Astrocyte (in vitro differentiated cells and primary cell): ENCODE results near the gene FLRT1. TPM values are rescaled to one million over a fixed set of nuclear protein-coding genes. Genes with fewer than 3 reads are reported as not detected.
A peak's percentile ranks its signal among the peaks of the same experiment; 100 is the strongest.

Experiments
- DNase-seq: peaks from one replicate; pipeline ENCODE4 v3.0.0-alpha.2; 2010; ENCODE audit warnings: low read depth
- FAIRE-seq: peaks from 2 replicates; lab custom pipeline; 2011; peaks lifted over from hg19 to GRCh38; lab: Jason Lieb, UNC
- H2AFZ ChIP-seq: 2 replicates; pipeline ENCODE4 v1.6.0; 2012; ENCODE audit warnings: low read depth, low read length, inconsistent platforms
- H3K27ac ChIP-seq: 2 replicates; pipeline ENCODE4 v1.5.1; 2011; ENCODE audit warnings: low read depth, low read length, inconsistent platforms
- H3K27me3 ChIP-seq: 2 replicates; pipeline ENCODE4 v1.6.0; 2011; ENCODE audit warnings: low read length, inconsistent platforms; ENCODE audit not compliant: insufficient read depth
- H3K36me3 ChIP-seq: 2 replicates; pipeline ENCODE4 v1.5.1; 2011; ENCODE audit warnings: low read length, inconsistent platforms; ENCODE audit not compliant: insufficient read depth
- H3K4me1 ChIP-seq: 2 replicates; pipeline ENCODE4 v1.5.1; 2011; ENCODE audit warnings: low read length, inconsistent platforms; ENCODE audit not compliant: insufficient read depth
- H3K4me2 ChIP-seq: 2 replicates; pipeline ENCODE4 v1.6.0; 2012; ENCODE audit warnings: low read length, inconsistent platforms
- H3K4me3 ChIP-seq: 2 replicates; pipeline ENCODE4 v1.5.1; 2011; ENCODE audit warnings: low read depth, mild to moderate bottlenecking, low read length, inconsistent platforms; ENCODE audit not compliant: insufficient read depth
- H3K79me2 ChIP-seq: 2 replicates; pipeline ENCODE4 v1.6.0; 2012; ENCODE audit warnings: mild to moderate bottlenecking, low read length, inconsistent platforms; ENCODE audit not compliant: insufficient read depth
- H3K9ac ChIP-seq: 2 replicates; pipeline ENCODE4 v1.6.0; 2012; ENCODE audit warnings: mild to moderate bottlenecking, low read length, inconsistent platforms
- H3K9me3 ChIP-seq: 2 replicates; pipeline ENCODE4 v1.5.1; 2012; ENCODE audit warnings: low read depth, mild to moderate bottlenecking, low read length, inconsistent platforms; ENCODE audit not compliant: insufficient read depth
- H4K20me1 ChIP-seq: 2 replicates; pipeline ENCODE4 v1.6.0; 2012; ENCODE audit warnings: low read length, inconsistent platforms; ENCODE audit not compliant: insufficient read depth
- H3K27ac Mint-ChIP-seq: one replicate; pipeline ENCODE4 v1.8.0; 2021; ENCODE audit warnings: mild to moderate bottlenecking, mixed read lengths; ENCODE audit not compliant: unreplicated experiment
- H3K27me3 Mint-ChIP-seq: one replicate; pipeline ENCODE4 v1.8.0; 2021; ENCODE audit warnings: low read depth, mixed read lengths; ENCODE audit not compliant: unreplicated experiment
- H3K36me3 Mint-ChIP-seq: one replicate; pipeline ENCODE4 v1.8.0; 2021; ENCODE audit warnings: low read depth, mixed read lengths; ENCODE audit not compliant: unreplicated experiment
- H3K4me1 Mint-ChIP-seq: one replicate; pipeline ENCODE4 v1.8.0; 2021; ENCODE audit warnings: low read depth, mixed read lengths; ENCODE audit not compliant: unreplicated experiment
- H3K4me3 Mint-ChIP-seq: one replicate; pipeline ENCODE4 v1.8.0; 2021; ENCODE audit warnings: mild to moderate bottlenecking, moderate library complexity, mixed read lengths; ENCODE audit not compliant: unreplicated experiment
- H3K9me3 Mint-ChIP-seq: one replicate; pipeline ENCODE4 v1.8.0; 2021; ENCODE audit warnings: mild to moderate bottlenecking, mixed read lengths; ENCODE audit not compliant: unreplicated experiment
- CTCF ChIP-seq: IDR thresholded peaks from 2 replicates; pipeline ENCODE4 v1.5.1; 2011; ENCODE audit warnings: low read depth, mild to moderate bottlenecking, inconsistent platforms, low read length, moderate library complexity; ENCODE audit not compliant: insufficient read depth
- EZH2 ChIP-seq: IDR thresholded peaks from 2 replicates; pipeline ENCODE4 v1.6.1; 2012; ENCODE audit warnings: mild to moderate bottlenecking, low read length, inconsistent platforms; ENCODE audit not compliant: insufficient read depth
- total RNA-seq: library from RNA; stranded (reverse); gene quantifications from 2 replicates; pipeline ENCODE4 v1.2.1, GENCODE V29; 2021

The FLRT1 gene
- total RNA-seq, 1 donor from 2014 or later, result 0.20 TPM

DNA sequence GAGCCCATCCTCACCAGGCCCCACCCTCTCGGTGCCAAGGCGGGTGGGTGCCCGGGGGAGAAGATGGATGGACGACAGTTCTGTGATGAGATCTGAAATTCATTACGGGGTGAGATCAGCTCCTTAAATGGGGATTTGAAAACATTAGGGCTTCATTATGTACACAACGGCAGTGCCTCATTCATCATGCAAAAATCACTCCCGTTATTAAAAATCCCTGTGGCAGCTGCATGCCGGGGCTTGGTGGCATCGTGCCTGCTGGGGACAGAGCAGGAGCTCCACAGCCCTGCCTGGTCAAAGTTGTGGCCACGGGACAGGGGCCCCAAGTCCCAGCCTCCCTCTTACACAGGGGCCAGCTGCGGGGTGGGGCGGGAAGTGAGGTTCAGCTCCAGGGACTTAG, 29.3 kb upstream of the FLRT1 start:
- peak overlapping the region; percentile 89 for H3K4me2 ChIP-seq
- H3K4me1 ChIP-seq, result peaks cover 17% of the 10 kb centered on the region
- no peak overlapping the region for H3K27ac ChIP-seq
- H3K36me3 ChIP-seq, result no peaks in the 10 kb centered on the region
- FAIRE-seq (no peak), DNase-seq (no peak)
- H3K27me3 Mint-ChIP-seq, result peaks cover 51% of the 10 kb centered on the region
- H4K20me1 ChIP-seq, result peaks cover 17% of the 10 kb centered on the region
- H3K9me3 ChIP-seq, result no peaks in the 10 kb centered on the region
- no peaks in the 10 kb centered on the region for H3K27me3 ChIP-seq
- H3K79me2 ChIP-seq, result no peaks in the 10 kb centered on the region
- no peak for TF ChIP-seq EZH2
- TF ChIP-seq CTCF, result no peak
- H3K9ac ChIP-seq, result no peak overlapping the region
- H2AFZ ChIP-seq, result no peak overlapping the region
- no peak overlapping the region for H3K4me3 Mint-ChIP-seq
- no peak overlapping the region for H3K4me3 ChIP-seq
- peaks cover 2% of the 10 kb centered on the region for H3K9me3 Mint-ChIP-seq
- H3K27ac Mint-ChIP-seq, result no peak overlapping the region
- H3K4me1 Mint-ChIP-seq, result peaks cover 5% of the 10 kb centered on the region
- H3K36me3 Mint-ChIP-seq, result peaks cover 3% of the 10 kb centered on the region

DNA sequence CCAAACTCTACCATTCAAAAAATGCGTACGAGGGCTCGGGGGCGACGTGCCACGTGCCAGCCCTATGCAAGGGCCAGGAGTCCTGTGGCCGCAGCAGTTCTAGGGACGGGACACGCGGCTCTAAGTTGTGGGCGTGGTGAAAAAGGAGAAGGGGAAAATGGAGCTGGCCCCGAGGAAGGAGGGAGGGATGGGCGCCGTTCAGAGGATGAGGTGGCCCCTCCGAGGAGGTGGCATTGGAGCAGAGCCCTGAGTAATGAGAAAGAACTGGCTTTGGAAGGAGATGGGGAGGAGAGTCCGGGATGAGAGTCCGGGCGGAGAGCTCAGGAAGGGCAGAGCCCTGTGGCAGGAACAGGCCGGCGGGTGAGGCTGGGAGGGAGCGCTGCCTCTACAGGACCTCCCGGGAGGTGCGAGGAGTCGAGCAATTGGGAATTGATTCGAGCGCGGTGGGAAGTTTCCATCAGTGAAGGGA, 28.5 kb upstream of the FLRT1 start:
- H3K27me3 ChIP-seq, result no peaks in the 10 kb centered on the region
- peak overlapping the region; percentile 74 for H2AFZ ChIP-seq
- peaks cover 52% of the 10 kb centered on the region for H3K27me3 Mint-ChIP-seq

More for the DNA sequence above, 28.5 kb upstream of the FLRT1 start:
- Histone ChIP-seq H3K4me3 (peak overlapping the region; percentile 42), H3K4me1 (peaks cover 13% of the 10 kb centered on the region), H3K79me2 (no peaks in the 10 kb centered on the region), H4K20me1 (peaks cover 13% of the 10 kb centered on the region), H3K9ac (peak overlapping the region; percentile 40), H3K9me3 (no peaks in the 10 kb centered on the region), H3K4me2 (peak overlapping the region; percentile 89), H3K27ac (no peak overlapping the region), H3K36me3 (no peaks in the 10 kb centered on the region)
- peak overlapping the region; percentile 26 for H3K27ac Mint-ChIP-seq
- peaks cover 2% of the 10 kb centered on the region for H3K9me3 Mint-ChIP-seq
- peaks cover 3% of the 10 kb centered on the region for H3K36me3 Mint-ChIP-seq
- H3K4me1 Mint-ChIP-seq, result peaks cover 5% of the 10 kb centered on the region
- TF ChIP-seq CTCF, result no peak
- peak; percentile 29 for TF ChIP-seq EZH2
- no peak for DNase-seq
- H3K4me3 Mint-ChIP-seq, result peak overlapping the region; percentile 81
- FAIRE-seq, result no peak
